ENCODE measurements around the gene SLAMF6.
"Not testable (repeated sequence)": the region's sequence is repeated elsewhere in the genome, so short reads cannot be mapped to it uniquely, and the experiment has no call there.

The SLAMF6 gene

GRCh38 chr1:160480781-160481180 lies 42.3 kb downstream of the SLAMF6 start:
- H3K9me3 ChIP-seq (replicated peaks; ENCODE audit: low read length); H3K4me2 ChIP-seq (ENCODE audit: low read length); H3K9ac ChIP-seq (ENCODE audit: low read depth, low read length); H3K4me1 ChIP-seq (ENCODE audit: control insufficient read depth, insufficient read depth, low read length); H3K36me3 ChIP-seq (ENCODE audit: insufficient read depth, low read length); H3K4me3 ChIP-seq (ENCODE audit: low read length); H3K27me3 ChIP-seq (ENCODE audit: control insufficient read depth, insufficient read depth, low read length): not testable (repeated sequence)

- not testable (repeated sequence) for H3K9me3 ChIP-seq (replicated peaks; ENCODE audit: low read length); H3K9ac ChIP-seq (ENCODE audit: low read depth, low read length); H3K27me3 ChIP-seq (ENCODE audit: control insufficient read depth, insufficient read depth, low read length); H3K36me3 ChIP-seq (ENCODE audit: insufficient read depth, low read length); H3K4me3 ChIP-seq (ENCODE audit: low read length); H3K4me1 ChIP-seq (ENCODE audit: control insufficient read depth, insufficient read depth, low read length); H3K4me2 ChIP-seq (ENCODE audit: low read length)
Observed at GRCh38 chr1:160479091-160479490, 44.0 kb downstream of the SLAMF6 start.

- Histone ChIP-seq H3K4me2 (ENCODE audit: low read length) (no peak overlapping the region), H3K27me3 (ENCODE audit: control insufficient read depth, insufficient read depth, low read length) (no peaks in the 10 kb centered on the region), H3K36me3 (ENCODE audit: insufficient read depth, low read length) (no peaks in the 10 kb centered on the region), H3K9ac (ENCODE audit: low read depth, low read length) (no peak overlapping the region), H3K4me1 (ENCODE audit: control insufficient read depth, insufficient read depth, low read length) (no peaks in the 10 kb centered on the region), H3K4me3 (ENCODE audit: low read length) (no peak overlapping the region), H3K9me3 (replicated peaks; ENCODE audit: low read length) (no peaks in the 10 kb centered on the region)
Observed at GRCh38 chr1:160474392-160475242, 48.4 kb downstream of the SLAMF6 start.

GRCh38 chr1:160472112-160472511 lies 50.9 kb downstream of the SLAMF6 start:
- Histone ChIP-seq H3K9ac (ENCODE audit: low read depth, low read length) (no peak overlapping the region), H3K27me3 (ENCODE audit: control insufficient read depth, insufficient read depth, low read length) (no peaks in the 10 kb centered on the region), H3K4me2 (ENCODE audit: low read length) (no peak overlapping the region), H3K4me1 (ENCODE audit: control insufficient read depth, insufficient read depth, low read length) (no peaks in the 10 kb centered on the region), H3K4me3 (ENCODE audit: low read length) (no peak overlapping the region), H3K36me3 (ENCODE audit: insufficient read depth, low read length) (no peaks in the 10 kb centered on the region), H3K9me3 (replicated peaks; ENCODE audit: low read length) (no peaks in the 10 kb centered on the region)

GRCh38 chr1:160471253-160471652 lies 51.8 kb downstream of the SLAMF6 start:
- H3K4me3 ChIP-seq (ENCODE audit: low read length) = no peak overlapping the region
- no peak overlapping the region for H3K4me2 ChIP-seq (ENCODE audit: low read length)
- no peak overlapping the region for H3K9ac ChIP-seq (ENCODE audit: low read depth, low read length)
- H3K36me3 ChIP-seq (ENCODE audit: insufficient read depth, low read length) = no peaks in the 10 kb centered on the region
- H3K9me3 ChIP-seq (replicated peaks; ENCODE audit: low read length) = no peaks in the 10 kb centered on the region
- H3K27me3 ChIP-seq (ENCODE audit: control insufficient read depth, insufficient read depth, low read length) = no peaks in the 10 kb centered on the region
- H3K4me1 ChIP-seq (ENCODE audit: control insufficient read depth, insufficient read depth, low read length) = no peaks in the 10 kb centered on the region

- Histone ChIP-seq H3K9me3 (replicated peaks; ENCODE audit: low read length) (no peaks in the 10 kb centered on the region), H3K9ac (ENCODE audit: low read depth, low read length) (no peak overlapping the region), H3K4me2 (ENCODE audit: low read length) (no peak overlapping the region), H3K27me3 (ENCODE audit: control insufficient read depth, insufficient read depth, low read length) (peaks cover 2% of the 10 kb centered on the region), H3K36me3 (ENCODE audit: insufficient read depth, low read length) (no peaks in the 10 kb centered on the region), H3K4me1 (ENCODE audit: control insufficient read depth, insufficient read depth, low read length) (no peaks in the 10 kb centered on the region), H3K4me3 (ENCODE audit: low read length) (no peak overlapping the region)
Observed at GRCh38 chr1:160467576-160467975, 55.5 kb downstream of the SLAMF6 start.

GRCh38 chr1:160466961-160467360 lies 56.1 kb downstream of the SLAMF6 start:
- Histone ChIP-seq H3K4me2 (ENCODE audit: low read length) (no peak overlapping the region), H3K9me3 (replicated peaks; ENCODE audit: low read length) (no peaks in the 10 kb centered on the region), H3K27me3 (ENCODE audit: control insufficient read depth, insufficient read depth, low read length) (peaks cover 2% of the 10 kb centered on the region), H3K4me1 (ENCODE audit: control insufficient read depth, insufficient read depth, low read length) (no peaks in the 10 kb centered on the region), H3K4me3 (ENCODE audit: low read length) (no peak overlapping the region), H3K36me3 (ENCODE audit: insufficient read depth, low read length) (no peaks in the 10 kb centered on the region), H3K9ac (ENCODE audit: low read depth, low read length) (no peak overlapping the region)

GRCh38 chr1:160465123-160465522 lies 57.9 kb downstream of the SLAMF6 start:
- H3K4me1 ChIP-seq (ENCODE audit: control insufficient read depth, insufficient read depth, low read length) = no peaks in the 10 kb centered on the region
- no peak overlapping the region for H3K4me2 ChIP-seq (ENCODE audit: low read length)
- no peaks in the 10 kb centered on the region for H3K36me3 ChIP-seq (ENCODE audit: insufficient read depth, low read length)
- H3K9me3 ChIP-seq (replicated peaks; ENCODE audit: low read length) = no peaks in the 10 kb centered on the region
- H3K27me3 ChIP-seq (ENCODE audit: control insufficient read depth, insufficient read depth, low read length) = peaks cover 2% of the 10 kb centered on the region
- H3K9ac ChIP-seq (ENCODE audit: low read depth, low read length) = no peak overlapping the region
- no peak overlapping the region for H3K4me3 ChIP-seq (ENCODE audit: low read length)

- Histone ChIP-seq H3K36me3 (ENCODE audit: insufficient read depth, low read length) (no peaks in the 10 kb centered on the region), H3K4me3 (ENCODE audit: low read length) (no peak overlapping the region), H3K9ac (ENCODE audit: low read depth, low read length) (no peak overlapping the region)
Observed at GRCh38 chr1:160460683-160461287, 62.3 kb downstream of the SLAMF6 start.

GRCh38 chr1:160460214-160460642 lies 62.8 kb downstream of the SLAMF6 start:
- Histone ChIP-seq H3K9ac (ENCODE audit: low read depth, low read length) (no peak overlapping the region), H3K4me3 (ENCODE audit: low read length) (no peak overlapping the region), H3K4me2 (ENCODE audit: low read length) (no peak overlapping the region), H3K36me3 (ENCODE audit: insufficient read depth, low read length) (no peaks in the 10 kb centered on the region), H3K27me3 (ENCODE audit: control insufficient read depth, insufficient read depth, low read length) (peaks cover 2% of the 10 kb centered on the region), H3K4me1 (ENCODE audit: control insufficient read depth, insufficient read depth, low read length) (no peaks in the 10 kb centered on the region), H3K9me3 (replicated peaks; ENCODE audit: low read length) (no peaks in the 10 kb centered on the region)

More at GRCh38 chr1:160460683-160461287, 62.3 kb downstream of the SLAMF6 start:
- peaks cover 2% of the 10 kb centered on the region for H3K27me3 ChIP-seq (ENCODE audit: control insufficient read depth, insufficient read depth, low read length)
- no peaks in the 10 kb centered on the region for H3K4me1 ChIP-seq (ENCODE audit: control insufficient read depth, insufficient read depth, low read length)
- H3K9me3 ChIP-seq (replicated peaks; ENCODE audit: low read length) = no peaks in the 10 kb centered on the region
- no peak overlapping the region for H3K4me2 ChIP-seq (ENCODE audit: low read length)

GRCh38 chr1:160459687-160460086 lies 63.4 kb downstream of the SLAMF6 start:
- Histone ChIP-seq H3K36me3 (ENCODE audit: insufficient read depth, low read length) (no peaks in the 10 kb centered on the region), H3K4me2 (ENCODE audit: low read length) (no peak overlapping the region), H3K4me1 (ENCODE audit: control insufficient read depth, insufficient read depth, low read length) (no peaks in the 10 kb centered on the region), H3K9me3 (replicated peaks; ENCODE audit: low read length) (no peaks in the 10 kb centered on the region), H3K27me3 (ENCODE audit: control insufficient read depth, insufficient read depth, low read length) (peaks cover 2% of the 10 kb centered on the region), H3K9ac (ENCODE audit: low read depth, low read length) (no peak overlapping the region), H3K4me3 (ENCODE audit: low read length) (no peak overlapping the region)

- Histone ChIP-seq H3K36me3 (ENCODE audit: insufficient read depth, low read length) (no peaks in the 10 kb centered on the region), H3K9me3 (replicated peaks; ENCODE audit: low read length) (no peaks in the 10 kb centered on the region), H3K4me3 (ENCODE audit: low read length) (no peak overlapping the region), H3K4me2 (ENCODE audit: low read length) (no peak overlapping the region), H3K4me1 (ENCODE audit: control insufficient read depth, insufficient read depth, low read length) (no peaks in the 10 kb centered on the region), H3K27me3 (ENCODE audit: control insufficient read depth, insufficient read depth, low read length) (peaks cover 2% of the 10 kb centered on the region), H3K9ac (ENCODE audit: low read depth, low read length) (no peak overlapping the region)
Observed at GRCh38 chr1:160459056-160459455, 64.0 kb downstream of the SLAMF6 start.
